Stimulated activated CD8-positive, alpha-beta memory T cell treated with anti-CD3 and anti-CD28 coated beads, Interleukin-12 subunit alpha, Interleukin-12 subunit beta, amount 100 ng/mL, for 24 hours (primary cell): ENCODE results near the gene SRXN1.
"Not testable (repeated sequence)": the region's sequence is repeated elsewhere in the genome, so short reads cannot be mapped to it uniquely, and the experiment has no call there.

Experiments used
- DNase-seq: peaks from one replicate; pipeline ENCODE4 v3.0.0-alpha.2; 2020; ENCODE audit errors: extremely low read depth

Gene SRXN1

GRCh38 chr20:655726-656624 is 3.0 kb upstream of the SRXN1 start:
- no peak for DNase-seq

- DNase-seq, result no peak
Observed at GRCh38 chr20:654417-654750, 1.4 kb upstream of the SRXN1 start.

DNA sequence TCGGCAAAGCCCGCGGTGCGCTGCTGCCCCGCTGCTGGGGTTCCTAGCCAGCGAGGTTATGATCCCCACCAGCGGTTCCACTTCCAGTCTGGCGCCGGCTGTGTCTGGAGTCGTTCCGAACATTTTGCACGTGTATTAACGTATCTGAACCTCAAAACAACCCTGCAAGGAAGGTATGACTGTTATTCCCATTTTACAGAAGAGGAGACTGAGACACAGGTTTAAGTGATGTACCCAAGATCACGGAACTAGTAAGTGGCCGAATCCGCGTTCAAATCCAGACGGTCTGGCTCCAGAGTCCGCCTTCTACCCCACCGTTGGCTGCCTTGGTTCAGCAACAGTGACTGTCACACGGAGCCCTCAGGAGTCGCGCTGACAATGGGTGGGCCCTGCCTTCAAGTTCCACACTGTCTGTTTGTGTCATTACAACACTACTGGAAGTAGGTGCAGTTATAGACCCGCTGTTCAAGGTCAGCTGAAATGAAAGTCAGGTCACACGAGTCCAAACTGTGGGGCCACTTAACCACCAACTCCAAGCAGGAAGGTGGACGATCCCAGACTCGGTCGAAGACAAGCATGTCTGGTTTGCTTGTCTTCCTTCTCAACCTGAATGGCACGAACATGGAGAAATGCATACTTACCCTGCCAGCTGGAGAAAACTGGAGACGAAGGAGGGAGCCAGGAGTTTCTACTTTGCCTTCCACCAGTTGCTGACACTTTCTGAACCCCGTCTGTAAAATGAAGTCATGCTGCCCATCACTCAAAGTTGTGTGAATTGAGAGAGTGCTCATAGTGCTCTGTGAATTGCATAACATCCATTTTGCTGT is 803 bp upstream of the SRXN1 start:
- no peak for DNase-seq

GRCh38 chr20:652615-653109 is 338 bp downstream of the SRXN1 start:
- DNase-seq, result no peak

GRCh38 chr20:651713-652614 is 1.0 kb downstream of the SRXN1 start:
- DNase-seq, result no peak

- no peak for DNase-seq
Observed at GRCh38 chr20:650954-651353, 2.0 kb downstream of the SRXN1 start.

DNA sequence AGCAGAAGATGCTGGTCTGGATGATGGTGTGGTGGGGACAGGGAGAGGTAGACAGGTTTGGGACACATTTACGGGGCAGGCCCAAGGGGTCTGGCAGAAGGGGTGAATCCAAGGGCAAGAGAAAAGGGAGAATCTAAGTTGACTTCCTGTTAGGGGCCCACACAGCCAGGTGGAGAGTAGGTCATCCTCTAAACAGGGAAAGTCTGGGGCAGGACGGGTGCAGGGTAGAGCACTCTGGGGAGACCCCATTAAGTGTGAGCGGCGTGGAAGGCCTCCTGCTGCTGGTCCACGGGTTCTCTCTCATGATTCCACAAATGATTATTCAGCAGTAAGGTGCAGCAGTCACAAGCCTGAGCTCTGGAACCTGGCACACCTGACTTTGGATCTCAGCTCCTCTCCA is 2.7 kb downstream of the SRXN1 start:
- DNase-seq, result no peak

GRCh38 chr20:647479-648019 is 5.5 kb downstream of the SRXN1 start:
- DNase-seq, result no peak

GRCh38 chr20:646868-647233 is 6.1 kb downstream of the SRXN1 start:
- DNase-seq, result no peak

DNA sequence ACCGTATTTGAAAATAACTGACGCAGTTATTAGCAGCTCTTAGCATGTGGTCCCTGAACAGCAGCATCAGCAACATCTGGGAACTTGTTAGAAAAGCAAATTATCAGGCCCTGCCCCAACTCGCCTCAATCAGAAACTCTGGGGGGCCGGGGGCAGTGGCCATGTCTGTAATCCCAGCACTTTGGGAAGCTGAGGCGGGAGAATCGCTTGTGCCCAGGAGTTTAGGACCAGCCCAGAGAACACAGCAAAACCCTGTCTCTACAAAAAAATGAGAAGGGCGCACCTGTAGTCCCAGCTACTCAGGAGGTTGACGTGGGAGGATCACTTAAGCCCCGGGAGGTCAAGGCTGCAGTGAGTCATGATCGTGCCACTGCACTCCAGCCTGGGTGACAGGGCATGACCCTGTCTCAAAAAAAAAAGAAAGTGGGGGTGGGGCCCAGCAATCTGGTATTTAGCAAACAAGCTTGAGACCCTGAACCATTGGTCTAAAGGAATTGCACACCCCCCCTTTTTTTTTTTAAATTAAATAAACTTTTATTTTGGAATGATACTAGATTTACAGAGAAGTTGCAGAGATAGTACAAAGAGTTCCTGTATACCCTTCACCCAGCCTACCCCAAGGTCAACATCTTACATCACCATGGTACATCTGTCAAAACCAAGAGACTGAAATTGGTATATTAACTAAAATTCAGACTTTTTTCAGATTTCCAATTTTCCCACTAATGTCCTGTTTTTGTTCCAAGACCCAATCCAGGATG is 6.7 kb downstream of the SRXN1 start:
- DNase-seq, result no peak

GRCh38 chr20:645318-646106 is 7.5 kb downstream of the SRXN1 start:
- DNase-seq, result no peak

- no peak for DNase-seq
Observed at GRCh38 chr20:644692-645317, 8.2 kb downstream of the SRXN1 start.

- no peak for DNase-seq
Observed at GRCh38 chr20:642398-643174, 10.4 kb downstream of the SRXN1 start.

- not testable (repeated sequence) for DNase-seq
Observed at GRCh38 chr20:642013-642397, 11.0 kb downstream of the SRXN1 start.

DNA sequence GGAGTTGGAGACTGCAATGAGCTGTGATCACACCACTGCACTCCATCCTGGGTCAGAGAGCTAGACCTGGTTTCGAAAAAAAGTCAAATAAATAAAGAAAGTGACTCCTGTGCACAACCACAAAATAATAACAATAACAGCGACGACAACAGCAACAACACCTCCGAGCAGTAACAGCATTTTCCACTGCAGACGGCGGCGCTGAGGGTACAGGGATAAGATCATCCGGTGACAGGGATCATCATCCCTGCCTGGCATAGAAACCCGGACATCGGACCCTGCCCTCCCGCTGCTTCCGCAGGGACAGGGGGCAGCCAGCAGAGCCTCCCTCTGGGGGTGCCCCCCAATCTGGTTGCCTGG is 11.5 kb downstream of the SRXN1 start:
- no peak for DNase-seq

- no peak for DNase-seq
Observed at GRCh38 chr20:640674-641515, 12.1 kb downstream of the SRXN1 start.

DNA sequence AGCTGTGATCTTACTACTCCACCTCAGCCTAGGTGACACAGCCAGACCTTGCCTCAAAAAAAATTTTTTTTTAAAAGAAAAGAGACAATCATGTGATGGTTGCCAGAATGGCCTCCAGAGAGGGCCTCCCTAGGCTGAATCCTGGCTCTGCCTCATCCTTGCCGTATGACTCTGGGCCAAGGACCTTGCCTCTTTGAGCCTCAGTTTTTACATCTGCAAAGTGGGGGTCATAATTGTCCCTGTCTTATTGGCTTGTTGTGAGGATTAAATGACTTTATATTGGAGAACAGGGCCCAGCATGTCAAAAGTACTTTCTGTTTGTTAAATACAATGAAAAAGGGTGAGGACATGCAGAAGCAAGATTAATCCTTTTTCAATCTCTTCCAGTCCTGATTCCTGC is 14.4 kb downstream of the SRXN1 start:
- DNase-seq, result no peak

GRCh38 chr20:637559-637958 is 15.4 kb downstream of the SRXN1 start:
- no peak for DNase-seq
